Neural progenitor cell (in vitro differentiated cells): ENCODE data around the gene MYBBP1A. TPM values are rescaled to one million over a fixed set of nuclear protein-coding genes. Genes with fewer than 3 reads are reported as not detected.
A peak's percentile ranks its signal among the peaks of the same experiment; 100 is the strongest.

Experiments
- DNase-seq: peaks from one replicate; pipeline ENCODE4 v3.0.0-alpha.2; 2016; ENCODE audit warnings: low spot score
- H2AFZ ChIP-seq: fragments of 200-600 bp; sonication (generic); replicated peaks from 2 replicates; pipeline ENCODE4 v1.6.1; 2016; ENCODE audit warnings: antibody characterized with exemption
- H3F3A ChIP-seq: fragments of 200-600 bp; sonication (generic); 2 replicates; pipeline ENCODE4 v1.6.1; 2016; ENCODE audit warnings: antibody characterized with exemption, low read depth
- H3K27ac ChIP-seq: fragments of 200-600 bp; sonication (generic); 2 replicates; pipeline ENCODE4 v1.5.1; 2016; ENCODE audit warnings: mild to moderate bottlenecking
- H3K27me3 ChIP-seq: fragments of 200-600 bp; sonication (generic); 2 replicates; pipeline ENCODE4 v1.6.1; 2016; ENCODE audit warnings: mild to moderate bottlenecking, moderate library complexity
- H3K36me3 ChIP-seq: fragments of 200-600 bp; sonication (generic); 2 replicates; pipeline ENCODE4 v1.5.1; 2016
- H3K4me1 ChIP-seq: fragments of 200-600 bp; sonication (generic); 2 replicates; pipeline ENCODE4 v1.6.1; 2016; ENCODE audit warnings: mixed run types
- H3K4me2 ChIP-seq: fragments of 200-600 bp; sonication (generic); 2 replicates; pipeline ENCODE4 v1.6.1; 2016
- H3K4me3 ChIP-seq: fragments of 200-600 bp; sonication (generic); 2 replicates; pipeline ENCODE4 v1.5.1; 2016
- H3K79me2 ChIP-seq: fragments of 200-600 bp; sonication (generic); 2 replicates; pipeline ENCODE4 v1.6.1; 2016; ENCODE audit warnings: low read depth
- H3K9ac ChIP-seq: fragments of 200-600 bp; sonication (generic); 2 replicates; pipeline ENCODE4 v1.6.1; 2016
- H3K9me3 ChIP-seq: fragments of 200-600 bp; sonication (generic); 2 replicates; pipeline ENCODE4 v1.5.1; 2016; ENCODE audit warnings: low read depth
- H4K20me1 ChIP-seq: fragments of 200-600 bp; sonication (generic); 2 replicates; pipeline ENCODE4 v1.6.1; 2016; ENCODE audit warnings: low read depth
- H3K27ac Mint-ChIP-seq: 3 replicates; pipeline ENCODE4 v1.8.0; 2021; ENCODE audit warnings: mixed read lengths
- H3K27me3 Mint-ChIP-seq: 2 replicates; pipeline ENCODE4 v1.8.0; 2022; ENCODE audit warnings: low read depth, mild to moderate bottlenecking, inconsistent platforms, moderate library complexity, mixed read lengths; ENCODE audit not compliant: insufficient read depth
- H3K36me3 Mint-ChIP-seq: 3 replicates; pipeline ENCODE4 v1.8.0; 2021; ENCODE audit warnings: mixed read lengths
- H3K4me1 Mint-ChIP-seq: 3 replicates; pipeline ENCODE4 v1.8.0; 2021; ENCODE audit warnings: mixed read lengths
- H3K4me3 Mint-ChIP-seq: 3 replicates; pipeline ENCODE4 v1.8.0; 2021; ENCODE audit warnings: mild to moderate bottlenecking, moderate library complexity, mixed read lengths
- H3K9me3 Mint-ChIP-seq: 3 replicates; pipeline ENCODE4 v1.8.0; 2020; ENCODE audit warnings: mixed read lengths
- CTCF ChIP-seq: fragments of 200-600 bp; sonication (generic); IDR thresholded peaks from 2 replicates; pipeline ENCODE4 v1.5.1; 2017; ENCODE audit warnings: antibody characterized with exemption, mild to moderate bottlenecking
- EZH2 ChIP-seq: fragments of 200-600 bp; sonication (generic); IDR thresholded peaks from 2 replicates; pipeline ENCODE4 v1.6.1; 2017; ENCODE audit warnings: antibody characterized with exemption, mild to moderate bottlenecking, moderate library complexity
- EZH2phosphoT487 ChIP-seq: fragments of 200-600 bp; sonication (generic); IDR thresholded peaks from 2 replicates; pipeline ENCODE4 v1.6.1; 2017; ENCODE audit warnings: antibody characterized with exemption
- total RNA-seq: library from RNA; depleted of rRNA; stranded (reverse); fragments of >200 nt; gene quantifications from 2 replicates; pipeline ENCODE4 v1.2.3, GENCODE V29; 2015; ENCODE audit warnings: low replicate concordance

MYBBP1A gene
- total RNA-seq, 1 donor from 2014 or later: 17.4 TPM

- H3K4me1 Mint-ChIP-seq: peaks cover 18% of the 10 kb centered on the region
- Histone ChIP-seq H3K27ac (no peak overlapping the region), H3K27me3 (peaks cover 47% of the 10 kb centered on the region), H3F3A (no peaks in the 10 kb centered on the region), H3K9ac (no peak overlapping the region), H2AFZ (peak overlapping the region; percentile 91), H3K79me2 (no peaks in the 10 kb centered on the region), H3K4me3 (peak overlapping the region; percentile 54), H4K20me1 (no peaks in the 10 kb centered on the region), H3K9me3 (no peaks in the 10 kb centered on the region), H3K4me1 (peaks cover 24% of the 10 kb centered on the region), H3K36me3 (no peaks in the 10 kb centered on the region), H3K4me2 (peak overlapping the region; percentile 92)
- peak overlapping the region; percentile 89 for H3K4me3 Mint-ChIP-seq
- H3K27ac Mint-ChIP-seq: peak overlapping the region; percentile 42
- no peaks in the 10 kb centered on the region for H3K36me3 Mint-ChIP-seq
- DNase-seq: peak; percentile 81
- H3K9me3 Mint-ChIP-seq: no peaks in the 10 kb centered on the region
- H3K27me3 Mint-ChIP-seq: peaks cover 50% of the 10 kb centered on the region
- TF ChIP-seq CTCF (peak; percentile 62), EZH2 (no peak)
These were observed 28.6 kb upstream of the MYBBP1A start for GRCh38 chr17:4583782-4584100.

- Histone ChIP-seq H4K20me1 (no peaks in the 10 kb centered on the region), H3K4me1 (peaks cover 24% of the 10 kb centered on the region), H3K27ac (no peak overlapping the region), H3K79me2 (no peaks in the 10 kb centered on the region), H3K9me3 (no peaks in the 10 kb centered on the region), H3F3A (no peaks in the 10 kb centered on the region), H3K27me3 (peaks cover 47% of the 10 kb centered on the region), H3K9ac (no peak overlapping the region), H3K4me2 (no peak overlapping the region), H2AFZ (no peak overlapping the region), H3K4me3 (no peak overlapping the region), H3K36me3 (no peaks in the 10 kb centered on the region)
- Mint-ChIP-seq H3K27me3 (peaks cover 48% of the 10 kb centered on the region), H3K4me3 (peak overlapping the region; percentile 89), H3K36me3 (no peaks in the 10 kb centered on the region), H3K27ac (no peak overlapping the region), H3K4me1 (peaks cover 18% of the 10 kb centered on the region), H3K9me3 (no peaks in the 10 kb centered on the region)
- TF ChIP-seq CTCF: no peak
- no peak for TF ChIP-seq EZH2
- no peak for TF ChIP-seq EZH2phosphoT487
- DNase-seq: no peak
These were observed 28.0 kb upstream of the MYBBP1A start for GRCh38 chr17:4583206-4583605.

GRCh38 chr17:4582691-4583090, 27.5 kb upstream of the MYBBP1A start:
- peaks cover 25% of the 10 kb centered on the region for H3K4me1 ChIP-seq
- peaks cover 47% of the 10 kb centered on the region for H3K27me3 ChIP-seq
- no peaks in the 10 kb centered on the region for H3K36me3 ChIP-seq
- H3K4me1 Mint-ChIP-seq: peaks cover 22% of the 10 kb centered on the region
- H2AFZ ChIP-seq: no peak overlapping the region
- peaks cover 47% of the 10 kb centered on the region for H3K27me3 Mint-ChIP-seq
- no peak overlapping the region for H3K27ac Mint-ChIP-seq
- no peaks in the 10 kb centered on the region for H3K36me3 Mint-ChIP-seq
- H3K4me3 ChIP-seq: no peak overlapping the region
- DNase-seq: no peak
- H3K9ac ChIP-seq: no peak overlapping the region
- no peaks in the 10 kb centered on the region for H3K79me2 ChIP-seq
- no peaks in the 10 kb centered on the region for H3K9me3 Mint-ChIP-seq
- H3K9me3 ChIP-seq: no peaks in the 10 kb centered on the region
- H4K20me1 ChIP-seq: no peaks in the 10 kb centered on the region
- TF ChIP-seq EZH2 (no peak), EZH2phosphoT487 (no peak), CTCF (no peak)
- no peak overlapping the region for H3K27ac ChIP-seq
- H3F3A ChIP-seq: peaks cover under 1% of the 10 kb centered on the region
- H3K4me3 Mint-ChIP-seq: peak overlapping the region; percentile 89
- H3K4me2 ChIP-seq: no peak overlapping the region
